Peyer's patch (tissue), 4 donors: ENCODE measurements around the gene SUMO3.

Experiments
- POLR2A ChIP-seq, 2 donors: fragments of 450-650 bp; IDR thresholded peaks; one replicate each; pipeline ENCODE4 v1.5.1; 2017; ENCODE audit warnings: antibody characterized with exemption in 2 of 2, mild to moderate bottlenecking in 2 of 2, moderate library complexity in 2 of 2
- TF ChIP-seq, protein P1 (sequence below), 6 experiments: fragments of 450-650 bp in 4 of 6; fragments of 200-600 bp in 2 of 6; sonication (generic) in 1 of 6; IDR thresholded peaks; one replicate each; pipeline ENCODE4 v1.5.1; 2017 to 2019; ENCODE audit warnings: antibody characterized with exemption in 6 of 6, mild to moderate bottlenecking in 3 of 6, moderate library complexity in 1 of 6

DNA sequence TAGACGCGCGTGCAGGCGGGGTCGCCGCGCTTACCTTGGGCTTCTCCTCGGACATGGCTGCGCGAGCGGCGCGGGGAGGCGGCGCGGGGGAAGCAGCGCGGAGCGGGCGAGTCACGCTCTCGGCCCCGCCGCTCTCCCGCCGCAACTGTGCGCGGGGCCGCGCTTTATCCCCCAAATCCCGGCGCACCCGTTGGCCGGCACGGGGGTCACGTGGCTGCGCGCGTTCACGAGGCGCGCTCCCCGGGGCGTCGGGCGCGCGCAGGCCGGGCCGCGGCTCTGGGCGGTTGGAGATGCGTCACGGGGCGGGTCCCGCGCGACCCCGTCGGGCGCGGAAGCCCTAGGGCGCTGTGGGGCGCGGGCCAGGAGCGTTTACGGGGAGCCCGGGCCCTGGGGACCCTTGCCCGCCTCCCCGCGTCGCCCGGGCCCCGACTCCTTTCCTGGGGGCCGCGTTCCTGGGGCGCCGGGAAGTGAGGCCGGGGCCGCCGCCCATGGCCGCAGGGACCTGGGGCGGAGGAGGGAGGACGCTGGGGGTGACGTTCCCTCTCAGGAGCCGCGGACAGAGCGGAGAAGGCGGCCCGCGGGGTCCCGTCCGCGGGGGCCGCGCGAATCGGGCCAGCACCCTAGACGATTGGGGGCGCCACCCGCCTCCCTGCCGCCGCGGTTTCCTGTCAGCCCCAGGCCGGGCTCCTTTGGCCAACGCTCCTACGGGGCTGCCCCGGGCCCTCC, at the start of gene SUMO3:
- TF ChIP-seq, protein P1, sequence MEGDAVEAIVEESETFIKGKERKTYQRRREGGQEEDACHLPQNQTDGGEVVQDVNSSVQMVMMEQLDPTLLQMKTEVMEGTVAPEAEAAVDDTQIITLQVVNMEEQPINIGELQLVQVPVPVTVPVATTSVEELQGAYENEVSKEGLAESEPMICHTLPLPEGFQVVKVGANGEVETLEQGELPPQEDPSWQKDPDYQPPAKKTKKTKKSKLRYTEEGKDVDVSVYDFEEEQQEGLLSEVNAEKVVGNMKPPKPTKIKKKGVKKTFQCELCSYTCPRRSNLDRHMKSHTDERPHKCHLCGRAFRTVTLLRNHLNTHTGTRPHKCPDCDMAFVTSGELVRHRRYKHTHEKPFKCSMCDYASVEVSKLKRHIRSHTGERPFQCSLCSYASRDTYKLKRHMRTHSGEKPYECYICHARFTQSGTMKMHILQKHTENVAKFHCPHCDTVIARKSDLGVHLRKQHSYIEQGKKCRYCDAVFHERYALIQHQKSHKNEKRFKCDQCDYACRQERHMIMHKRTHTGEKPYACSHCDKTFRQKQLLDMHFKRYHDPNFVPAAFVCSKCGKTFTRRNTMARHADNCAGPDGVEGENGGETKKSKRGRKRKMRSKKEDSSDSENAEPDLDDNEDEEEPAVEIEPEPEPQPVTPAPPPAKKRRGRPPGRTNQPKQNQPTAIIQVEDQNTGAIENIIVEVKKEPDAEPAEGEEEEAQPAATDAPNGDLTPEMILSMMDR (IDR thresholded peaks at IDR 0.05) = no peak
- TF ChIP-seq POLR2A (IDR thresholded peaks at IDR 0.05) = peak; percentile 79 to 97
